Fibroblast of lung (primary cell): ENCODE data around the gene CNTNAP5.

Source experiments
- EZH2 ChIP-seq: IDR thresholded peaks from 2 replicates; pipeline ENCODE4 v1.5.1; 2012; ENCODE audit warnings: low read length, control low read depth, mild to moderate bottlenecking; ENCODE audit errors: missing control alignments
- TF ChIP-seq, protein P1 (sequence below), 2 donors: IDR thresholded peaks in 1 of 2; conservative IDR thresholded peaks in 1 of 2; 1 replicate in 1 of 2; 2 replicates in 1 of 2; pipeline ENCODE4 v1.5.1; 2011 to 2012; ENCODE audit warnings: low read length in 2 of 2, control low read depth in 1 of 2, inconsistent platforms in 1 of 2, low read depth in 1 of 2, mild to moderate bottlenecking in 1 of 2

DNA sequence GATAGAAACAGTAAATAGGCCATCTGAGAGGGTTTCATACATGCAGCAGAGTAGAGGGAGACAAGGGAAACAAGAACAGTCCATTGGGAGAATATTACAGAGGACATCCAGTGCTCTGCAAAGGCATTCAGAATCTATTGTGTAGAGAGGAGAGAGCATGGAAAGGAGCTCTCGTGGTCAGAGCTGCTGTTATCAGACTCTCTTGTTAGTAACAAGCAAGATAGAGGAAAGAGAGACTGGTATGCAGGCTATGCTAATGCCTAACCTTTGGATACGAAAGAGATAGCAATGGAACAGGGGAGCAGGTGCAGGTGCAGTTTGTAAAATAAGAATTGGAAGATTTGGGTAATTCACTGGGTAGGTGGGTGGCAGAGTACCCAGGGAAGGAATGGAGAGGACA is 855.9 kb downstream of the CNTNAP5 start:
- TF ChIP-seq, protein P1, sequence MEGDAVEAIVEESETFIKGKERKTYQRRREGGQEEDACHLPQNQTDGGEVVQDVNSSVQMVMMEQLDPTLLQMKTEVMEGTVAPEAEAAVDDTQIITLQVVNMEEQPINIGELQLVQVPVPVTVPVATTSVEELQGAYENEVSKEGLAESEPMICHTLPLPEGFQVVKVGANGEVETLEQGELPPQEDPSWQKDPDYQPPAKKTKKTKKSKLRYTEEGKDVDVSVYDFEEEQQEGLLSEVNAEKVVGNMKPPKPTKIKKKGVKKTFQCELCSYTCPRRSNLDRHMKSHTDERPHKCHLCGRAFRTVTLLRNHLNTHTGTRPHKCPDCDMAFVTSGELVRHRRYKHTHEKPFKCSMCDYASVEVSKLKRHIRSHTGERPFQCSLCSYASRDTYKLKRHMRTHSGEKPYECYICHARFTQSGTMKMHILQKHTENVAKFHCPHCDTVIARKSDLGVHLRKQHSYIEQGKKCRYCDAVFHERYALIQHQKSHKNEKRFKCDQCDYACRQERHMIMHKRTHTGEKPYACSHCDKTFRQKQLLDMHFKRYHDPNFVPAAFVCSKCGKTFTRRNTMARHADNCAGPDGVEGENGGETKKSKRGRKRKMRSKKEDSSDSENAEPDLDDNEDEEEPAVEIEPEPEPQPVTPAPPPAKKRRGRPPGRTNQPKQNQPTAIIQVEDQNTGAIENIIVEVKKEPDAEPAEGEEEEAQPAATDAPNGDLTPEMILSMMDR (conservative IDR thresholded peaks at IDR 0.05 in 1 of 2, IDR thresholded peaks at IDR 0.05 in 1 of 2; ENCODE audit: low read depth in 1 of 2, low read length in 2 of 2) = no peak
- TF ChIP-seq EZH2 = no peak
